HG03280 (cell line): ENCODE data around the gene MBNL3.

Experiments used
- ATAC-seq: cut with Tn5 transposase; IDR thresholded peaks from one replicate; pipeline ENCODE4 v1.9.1; 2021; ENCODE audit warnings: mild to moderate bottlenecking, moderate library complexity; ENCODE audit not compliant: unreplicated experiment

MBNL3 gene

DNA sequence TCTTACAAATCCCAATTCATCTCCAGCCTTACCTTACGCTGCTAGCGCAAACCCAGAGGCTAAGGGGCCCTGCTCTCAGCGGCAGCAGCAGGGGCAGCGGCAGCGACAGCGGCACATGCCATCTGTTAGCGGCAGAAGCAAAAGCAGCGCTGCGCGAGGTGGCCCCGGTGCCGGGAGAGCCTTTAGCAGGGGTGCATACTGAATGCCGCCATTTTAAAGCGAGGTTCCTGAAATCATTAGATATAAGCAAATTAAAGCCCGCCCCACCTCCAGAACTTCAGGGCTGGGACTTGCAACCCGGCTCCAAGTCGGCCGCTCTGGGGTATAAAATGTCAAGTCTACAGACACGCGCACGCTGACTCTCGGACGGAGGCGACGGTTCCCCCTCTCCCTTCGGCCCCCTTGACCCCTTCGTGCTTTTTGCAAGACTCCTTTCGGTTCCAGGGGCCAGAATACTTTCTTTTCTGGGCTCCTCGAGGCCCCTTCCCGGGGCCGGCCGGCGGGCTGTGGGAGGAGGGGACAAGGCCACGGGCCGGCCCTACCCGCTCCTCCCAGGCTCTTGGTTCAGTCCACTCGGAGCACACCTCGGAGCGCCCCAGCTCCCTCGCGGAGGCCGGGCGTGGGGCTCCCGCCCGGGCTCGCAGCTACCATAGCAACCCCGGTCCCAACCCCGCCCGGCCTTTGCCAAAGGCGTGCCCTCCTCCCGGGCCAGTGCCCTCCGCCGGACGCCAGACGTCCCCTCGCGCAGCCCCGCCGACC is at the start of gene MBNL3:
Gene MBNL3 (minus strand): TSS at position 220 of the 759 bp plus-strand sequence. CDS start 49,427 bp downstream, outside the sequence.
- ATAC-seq = peak; percentile 57

GRCh38 chrX:132533409-132533808 is 44.6 kb upstream of the MBNL3 start:
- no peak for ATAC-seq

GRCh38 chrX:132532913-132533312 is 44.1 kb upstream of the MBNL3 start:
- no peak for ATAC-seq

DNA sequence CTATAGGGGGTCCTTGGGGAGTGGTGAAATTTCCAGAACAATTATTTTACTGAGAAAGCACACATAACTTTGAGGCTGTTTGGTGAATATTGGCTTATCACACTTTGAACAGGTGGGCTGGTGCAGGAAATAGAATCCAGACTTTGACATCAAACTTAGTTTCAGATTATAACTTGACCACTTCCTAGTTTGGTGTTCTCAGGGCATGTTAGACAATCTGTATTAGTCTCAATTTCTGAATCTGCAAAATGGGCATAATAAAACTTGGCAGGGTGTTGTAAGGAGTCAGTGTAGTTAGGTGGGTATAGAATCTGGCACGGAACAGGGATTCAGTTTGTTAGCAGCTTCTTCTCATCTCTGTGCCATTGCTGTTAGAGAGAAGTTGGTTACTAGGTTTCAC is 43.3 kb upstream of the MBNL3 start:
- ATAC-seq = peak; percentile 59

DNA sequence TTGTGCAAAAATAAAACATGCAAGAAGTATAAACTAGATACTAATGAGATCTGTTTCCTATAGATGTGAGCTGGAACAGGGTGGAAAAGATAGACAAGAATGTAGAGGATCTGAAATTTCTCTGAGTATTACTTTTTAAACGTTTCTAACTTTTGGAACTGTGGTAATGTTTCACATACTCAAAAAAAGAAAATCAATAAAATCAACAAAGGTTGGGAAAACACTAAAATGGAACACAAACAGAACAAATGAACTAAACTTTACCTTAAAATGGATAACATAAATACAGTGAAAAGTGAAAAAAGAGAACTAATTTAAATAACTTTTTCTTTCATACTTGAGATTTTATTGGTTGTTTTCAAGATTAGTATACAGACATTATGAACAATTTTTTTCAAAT is 32.0 kb upstream of the MBNL3 start:
- ATAC-seq = no peak

GRCh38 chrX:132520213-132520612 is 31.4 kb upstream of the MBNL3 start:
- no peak for ATAC-seq

- no peak for ATAC-seq
Measured at GRCh38 chrX:132518401-132518800, 29.6 kb upstream of the MBNL3 start.

DNA sequence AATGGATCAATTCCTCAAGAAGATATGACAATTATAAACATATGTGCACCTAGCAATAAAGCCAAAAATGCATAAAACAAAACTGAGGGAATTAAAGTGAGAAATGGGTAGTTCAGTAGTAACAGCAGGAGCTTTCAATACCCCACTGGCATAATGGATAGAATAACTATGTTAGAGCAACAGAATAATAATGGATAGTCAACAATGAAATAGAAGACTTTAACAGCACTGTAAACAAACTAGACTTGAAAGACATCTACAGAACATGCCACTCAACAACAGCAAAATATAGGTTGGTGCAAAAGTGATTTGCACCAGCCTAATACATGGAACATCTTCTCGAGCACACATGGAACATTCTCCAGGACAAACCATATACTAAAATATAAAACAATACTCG is 20.0 kb upstream of the MBNL3 start:
- ATAC-seq = no peak

DNA sequence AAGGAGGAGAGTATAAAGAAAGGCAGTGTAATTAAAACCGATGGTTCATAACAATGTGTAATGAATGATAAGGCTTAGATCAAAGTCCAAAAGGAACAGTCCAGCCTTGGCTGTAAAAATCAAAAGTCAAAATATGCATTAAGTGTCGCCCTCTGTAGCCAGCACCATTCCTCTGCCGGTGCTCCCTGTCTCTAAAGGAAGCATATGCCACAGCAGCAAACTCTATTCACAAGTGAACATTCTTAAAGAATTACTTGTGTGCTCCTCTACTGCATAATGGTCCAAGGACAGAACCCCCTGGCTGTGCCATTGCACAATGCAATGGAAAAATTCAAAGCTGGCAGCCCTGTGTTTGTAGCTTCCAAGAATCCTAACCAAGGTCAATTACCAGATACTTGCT is 16.3 kb upstream of the MBNL3 start:
- ATAC-seq = no peak

GRCh38 chrX:132504417-132504816 is 15.6 kb upstream of the MBNL3 start:
- no peak for ATAC-seq

DNA sequence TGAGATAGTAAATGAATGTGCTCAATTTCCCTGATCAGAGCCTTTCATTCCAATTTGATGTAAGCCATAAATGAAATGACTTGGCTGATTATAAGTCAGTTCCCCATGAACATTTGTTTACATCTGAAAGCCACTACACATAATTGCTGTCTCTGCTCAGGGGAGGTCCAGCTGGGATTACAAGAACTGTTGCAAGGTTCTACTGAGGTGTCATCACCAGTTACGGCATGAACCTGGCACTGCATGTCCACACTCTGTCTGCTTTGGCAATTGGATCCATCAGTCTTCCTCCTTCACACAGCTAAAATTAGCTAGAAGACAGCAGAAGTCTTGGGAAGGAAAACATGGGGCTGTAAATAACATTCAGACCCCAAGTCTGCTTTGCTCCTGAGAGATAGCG is 12.8 kb upstream of the MBNL3 start:
- ATAC-seq = no peak

GRCh38 chrX:132497432-132497831 is 8.6 kb upstream of the MBNL3 start:
- no peak for ATAC-seq

GRCh38 chrX:132493095-132493494 is 4.3 kb upstream of the MBNL3 start:
- no peak for ATAC-seq

GRCh38 chrX:132491191-132491590 is 2.4 kb upstream of the MBNL3 start:
- peak; percentile 46 for ATAC-seq

- peak; percentile 36 for ATAC-seq
Measured at GRCh38 chrX:132489578-132490419, 961 bp upstream of the MBNL3 start.

DNA sequence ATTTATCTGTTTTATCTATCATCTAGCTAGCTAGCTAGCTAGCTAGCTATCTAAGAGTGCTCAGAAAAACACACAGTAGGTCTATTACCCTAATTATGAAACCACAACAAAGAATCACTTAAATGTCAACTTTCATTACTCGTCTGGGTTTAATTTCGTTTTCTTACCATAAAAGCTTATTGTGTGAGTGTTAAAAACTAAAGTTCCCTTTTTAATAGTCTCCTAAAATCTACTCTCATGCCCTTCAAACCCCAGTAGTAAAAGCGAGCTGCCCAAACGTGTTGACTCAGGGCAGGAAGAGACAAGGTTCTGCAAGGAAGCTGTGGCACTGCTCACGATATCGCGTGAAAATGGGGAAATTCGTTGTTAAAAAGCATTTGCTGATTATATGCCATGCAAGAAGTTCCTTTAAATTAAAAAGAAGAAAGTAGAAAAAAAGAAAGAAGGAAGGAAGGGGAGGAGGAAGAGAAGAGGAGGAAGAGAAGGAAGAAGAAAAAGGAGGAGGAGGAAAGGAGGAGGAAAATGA is 595 bp downstream of the MBNL3 start:
- no peak for ATAC-seq

GRCh38 chrX:132486599-132487178 is 2.1 kb downstream of the MBNL3 start:
- ATAC-seq = no peak

GRCh38 chrX:132483951-132484350 is 4.9 kb downstream of the MBNL3 start:
- no peak for ATAC-seq

DNA sequence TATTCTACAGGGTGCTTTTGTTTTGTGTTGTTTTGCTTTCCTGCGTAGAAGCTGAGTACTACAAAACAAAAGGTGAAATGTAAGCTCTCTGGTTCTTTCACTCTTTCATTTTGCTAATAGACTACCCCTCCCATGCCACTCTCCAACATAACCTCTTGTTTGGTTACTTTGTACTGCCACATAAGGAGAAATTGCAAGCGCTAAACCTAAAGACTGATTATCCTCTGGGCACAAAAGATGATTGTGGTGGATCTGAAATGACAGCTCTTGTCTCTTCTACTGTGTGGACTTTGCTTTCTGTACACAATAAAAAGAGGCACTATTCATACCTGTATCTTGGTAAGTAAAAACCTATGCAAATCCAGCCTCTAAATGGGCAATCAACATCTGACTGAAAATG is 5.3 kb downstream of the MBNL3 start:
- no peak for ATAC-seq

DNA sequence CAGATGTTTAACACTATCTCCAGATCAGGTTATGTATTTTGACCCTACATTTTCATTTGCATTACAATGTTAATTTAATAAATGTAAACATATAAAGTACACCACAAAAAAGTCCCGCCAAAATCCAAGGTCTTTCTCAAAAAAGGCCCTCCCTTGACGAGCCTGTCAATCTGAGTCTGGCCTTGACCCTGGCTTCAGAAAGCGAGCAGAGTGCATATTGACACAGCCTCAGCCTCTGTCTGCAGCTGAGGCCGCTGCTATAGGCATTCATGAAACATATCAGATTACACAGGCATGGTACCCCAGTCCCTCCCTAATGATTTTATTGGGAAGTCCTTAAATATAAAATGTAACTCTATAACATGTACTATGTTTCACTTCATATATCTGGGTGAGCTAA is 6.2 kb downstream of the MBNL3 start:
- no peak for ATAC-seq

- no peak for ATAC-seq
Measured at GRCh38 chrX:132481449-132481848, 7.4 kb downstream of the MBNL3 start.
